WTC11 (cell line): ENCODE data around the gene SPOCD1.

Source experiments
- CTCF ChIP-seq: fragments of 200-600 bp; IDR thresholded peaks from 2 replicates; pipeline ENCODE4 v1.8.0; 2022; ENCODE audit warnings: antibody characterized with exemption
- PRDM15 ChIP-seq: sonication (generic); formaldehyde crosslinking; IDR thresholded peaks from 2 replicates; pipeline ENCODE4 v1.8.0; 2022; ENCODE audit warnings: missing genetic modification reagents
- TF ChIP-seq, protein P1 (sequence below): fragments of 250-450 bp; sonication (Bioruptor Pico); IDR thresholded peaks from 2 replicates; pipeline ENCODE4 v1.8.0; 2021; ENCODE audit warnings: mild to moderate bottlenecking

DNA sequence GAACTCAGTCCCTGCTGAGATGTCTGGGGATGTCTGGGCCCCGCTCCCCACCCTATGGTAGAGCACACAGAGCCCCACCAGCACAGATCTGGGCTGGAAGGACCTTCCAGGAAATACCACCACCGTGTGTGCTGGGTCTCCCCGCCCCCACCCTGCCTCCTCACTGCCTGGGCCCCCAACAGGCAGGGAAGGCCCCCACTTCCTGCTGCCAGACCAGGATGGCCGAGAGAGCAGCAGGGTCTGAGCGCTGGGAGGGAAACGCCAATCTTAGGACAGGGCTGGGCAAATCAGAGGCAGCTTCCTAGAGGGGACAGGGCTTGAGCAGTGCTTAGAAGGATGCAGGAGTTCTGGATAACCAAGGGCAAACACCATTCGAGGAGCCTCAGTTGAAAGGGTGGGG is 63.6 kb downstream of the SPOCD1 start:
- TF ChIP-seq CTCF: no peak
- TF ChIP-seq PRDM15: no peak
- TF ChIP-seq, protein P1, sequence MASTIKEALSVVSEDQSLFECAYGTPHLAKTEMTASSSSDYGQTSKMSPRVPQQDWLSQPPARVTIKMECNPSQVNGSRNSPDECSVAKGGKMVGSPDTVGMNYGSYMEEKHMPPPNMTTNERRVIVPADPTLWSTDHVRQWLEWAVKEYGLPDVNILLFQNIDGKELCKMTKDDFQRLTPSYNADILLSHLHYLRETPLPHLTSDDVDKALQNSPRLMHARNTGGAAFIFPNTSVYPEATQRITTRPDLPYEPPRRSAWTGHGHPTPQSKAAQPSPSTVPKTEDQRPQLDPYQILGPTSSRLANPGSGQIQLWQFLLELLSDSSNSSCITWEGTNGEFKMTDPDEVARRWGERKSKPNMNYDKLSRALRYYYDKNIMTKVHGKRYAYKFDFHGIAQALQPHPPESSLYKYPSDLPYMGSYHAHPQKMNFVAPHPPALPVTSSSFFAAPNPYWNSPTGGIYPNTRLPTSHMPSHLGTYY: no peak
